Stomach (tissue), 4 donors: ENCODE results near the gene CBLB.

ENCODE experiments used
- CTCF ChIP-seq, 7 experiments: fragments of 450-650 bp in 4 of 7; fragments of 200-600 bp in 3 of 7; sonication (generic) in 3 of 7; IDR thresholded peaks; one replicate each; pipeline ENCODE4 v1.5.1; 2016 to 2019; ENCODE audit warnings: antibody characterized with exemption in 7 of 7, control low read depth in 2 of 7, mild to moderate bottlenecking in 1 of 7
- POLR2A ChIP-seq, 4 donors: fragments of 450-650 bp; IDR thresholded peaks; one replicate each; pipeline ENCODE4 v1.6.1; 2016; ENCODE audit warnings: antibody characterized with exemption in 4 of 4, control low read depth in 2 of 4, mild to moderate bottlenecking in 1 of 4, moderate library complexity in 1 of 4
- POLR2AphosphoS5 ChIP-seq, 3 donors: sonication (generic); formaldehyde crosslinking; IDR thresholded peaks; one replicate each; pipeline ENCODE4 v1.6.1; 2016; ENCODE audit warnings: antibody characterized with exemption in 3 of 3

- TF ChIP-seq CTCF (IDR thresholded peaks at IDR 0.05): no peak
- no peak for TF ChIP-seq POLR2A (IDR thresholded peaks at IDR 0.05)
- no peak for TF ChIP-seq POLR2AphosphoS5 (IDR thresholded peaks at IDR 0.05)
Measured at GRCh38 chr3:105798381-105798934, 70.4 kb downstream of the CBLB start.
